Small intestine (tissue), 7 donors: ENCODE measurements around the gene PRTFDC1. TPM values are rescaled to one million over a fixed set of nuclear protein-coding genes. Genes with fewer than 3 reads are reported as not detected.

Experiments
- DNase-seq, 2 donors: peaks; one replicate each; pipeline versions ENCODE4 v3.0.0 to v3.0.0-alpha.2; 2013
- FAIRE-seq: peaks from 2 replicates; lab custom pipeline; 2012; peaks lifted over from hg19 to GRCh38; lab: Jason Lieb, UNC
- H3K27ac ChIP-seq, 3 donors: one replicate each; pipeline ENCODE4 v1.5.1; 2013; ENCODE audit warnings: low read length in 2 of 3, mild to moderate bottlenecking in 2 of 3, control low read depth in 1 of 3, inconsistent platforms in 1 of 3, low read depth in 1 of 3, moderate library complexity in 1 of 3
- H3K27me3 ChIP-seq, 3 donors: one replicate each; pipeline ENCODE4 v1.6.1; 2013; ENCODE audit warnings: low read length in 3 of 3, inconsistent platforms in 1 of 3; ENCODE audit not compliant: control insufficient read depth in 3 of 3, insufficient read depth in 3 of 3
- H3K36me3 ChIP-seq, 3 donors: one replicate each; pipeline ENCODE4 v1.6.1; 2013; ENCODE audit warnings: low read length in 3 of 3, inconsistent platforms in 1 of 3, low read depth in 1 of 3, mild to moderate bottlenecking in 1 of 3, moderate library complexity in 1 of 3; ENCODE audit not compliant: control insufficient read depth in 3 of 3, insufficient read depth in 2 of 3
- H3K4me1 ChIP-seq, 3 donors: one replicate each; pipeline ENCODE4 v1.6.1; 2013; ENCODE audit warnings: low read length in 2 of 3, inconsistent platforms in 1 of 3, low read depth in 1 of 3, mild to moderate bottlenecking in 1 of 3, moderate library complexity in 1 of 3; ENCODE audit not compliant: control insufficient read depth in 3 of 3, insufficient read depth in 2 of 3
- H3K4me3 ChIP-seq, 3 donors: one replicate each; pipeline ENCODE4 v1.5.1; 2013; ENCODE audit warnings: low read length in 3 of 3, control low read depth in 1 of 3, inconsistent platforms in 1 of 3, low read depth in 1 of 3, mild to moderate bottlenecking in 1 of 3, moderate library complexity in 1 of 3
- H3K9me3 ChIP-seq, 2 donors: one replicate each; pipeline ENCODE4 v1.6.1; 2013; ENCODE audit warnings: low read depth in 1 of 2, low read length in 1 of 2; ENCODE audit not compliant: control insufficient read depth in 2 of 2, insufficient read depth in 1 of 2
- WGBS, 3 donors: extraction: QIAGEN DNeasy Blood & Tissue Kit; methylation state at CpG; one replicate each; pipeline ENCODE4 v1.1.7; 2013; 5-methylcytosine and 5-hydroxymethylcytosine counted together
- polyA plus RNA-seq, 4 donors: library from polyadenylated mRNA; stranded (reverse) in 3 of 4; unstranded in 1 of 4; fragments of 200-250 nt in 3 of 4; fragments of 120-200 nt in 1 of 4; gene quantifications; one replicate each; pipeline versions ENCODE4 v1.2.1 to v1.2.3, GENCODE V29; 2013
- donor health status: healthy with polysubstance abuse.
- donor health status: control.
- donor health status: control.
- donor health status: Bipolar disorder and iron deficiency.
- donor health status: healthy.

The PRTFDC1 gene
- polyA plus RNA-seq, 4 donors: 9.7 to 28.1 (median 12.9) TPM

DNA sequence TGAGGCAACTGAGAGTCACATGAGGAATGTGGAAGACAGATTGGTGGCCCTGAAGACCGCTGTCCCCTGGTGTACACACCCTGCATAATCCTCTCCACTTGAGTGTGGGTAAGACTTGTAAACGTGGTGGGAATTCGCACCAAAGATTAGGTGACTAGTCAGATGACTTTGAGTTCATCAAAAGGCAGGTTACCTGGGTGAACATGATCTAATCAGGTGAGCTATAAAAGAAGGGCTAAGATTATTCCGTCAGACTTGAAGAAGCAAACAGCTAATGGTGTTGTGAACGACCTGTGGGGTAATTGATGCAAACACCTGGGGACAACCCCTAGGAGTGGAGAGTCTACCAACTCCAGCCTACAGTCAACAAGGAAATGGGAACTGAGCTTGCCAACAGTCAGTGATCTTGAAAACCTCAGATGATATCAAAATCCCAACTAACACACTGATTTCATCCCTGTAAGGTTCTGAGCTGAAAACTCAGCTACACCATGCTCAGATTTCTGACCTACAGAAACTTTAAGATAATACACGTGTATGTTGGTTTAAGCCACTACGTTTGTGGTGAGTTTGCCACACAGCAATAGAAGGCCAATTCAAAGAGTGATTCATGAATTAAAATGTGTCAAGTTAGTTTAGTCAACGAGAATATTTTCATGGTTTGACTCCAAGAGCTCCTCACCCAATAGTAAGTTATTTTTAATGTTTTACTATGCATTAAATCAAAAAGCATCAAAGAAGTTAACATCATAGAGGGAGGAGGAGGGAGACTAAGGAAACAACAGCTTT lies 16.7 kb downstream of the PRTFDC1 start:
- no peaks in the 10 kb centered on the region for H3K27me3 ChIP-seq
- H3K27ac ChIP-seq: peak overlapping the region; percentile 24 to 84 (median 50)
- no peaks in the 10 kb centered on the region for H3K9me3 ChIP-seq
- peaks cover 0 to 8% (median 0%) of the 10 kb centered on the region in 3 donors for H3K36me3 ChIP-seq
- H3K4me3 ChIP-seq: no peak overlapping the region
- H3K4me1 ChIP-seq: peaks cover 0 to 17% (median 0%) of the 10 kb centered on the region in 3 donors
- DNase-seq: peak; percentile 89 to 93
- FAIRE-seq: no peak
- 19 to 60% (median 36%) methylated on average over 8 of the region's 8 CpGs for WGBS, 3 donors

DNA sequence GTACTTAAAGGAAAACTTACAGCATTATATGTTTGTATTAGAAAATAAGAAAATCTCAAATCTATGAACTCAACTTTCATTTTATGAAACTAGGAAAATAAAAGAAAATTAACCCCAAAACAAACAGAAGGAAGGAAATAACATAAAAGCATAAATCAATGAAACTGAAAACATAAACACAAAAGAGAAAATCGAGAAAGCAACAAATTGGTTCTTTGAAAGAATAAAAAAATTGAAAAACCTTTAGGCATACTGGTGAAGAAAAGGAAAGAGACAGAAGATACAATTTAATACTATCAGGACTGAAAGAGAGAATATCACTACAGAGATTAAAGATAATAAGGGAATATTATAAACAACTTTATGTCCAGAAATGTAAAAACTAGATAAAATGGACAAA lies 21.2 kb downstream of the PRTFDC1 start:
- H3K27me3 ChIP-seq: no peaks in the 10 kb centered on the region
- FAIRE-seq: peak; percentile 87
- H3K4me3 ChIP-seq: no peak overlapping the region
- no peak for DNase-seq
- peaks cover 0 to 8% (median 0%) of the 10 kb centered on the region in 3 donors for H3K36me3 ChIP-seq
- no peak overlapping the region for H3K27ac ChIP-seq
- no peaks in the 10 kb centered on the region for H3K9me3 ChIP-seq
- 87 to 94% (median 88%) methylated on average over 1 of the region's 1 CpG for WGBS, 3 donors
- peaks cover 0 to 16% (median 0%) of the 10 kb centered on the region in 3 donors for H3K4me1 ChIP-seq

DNA sequence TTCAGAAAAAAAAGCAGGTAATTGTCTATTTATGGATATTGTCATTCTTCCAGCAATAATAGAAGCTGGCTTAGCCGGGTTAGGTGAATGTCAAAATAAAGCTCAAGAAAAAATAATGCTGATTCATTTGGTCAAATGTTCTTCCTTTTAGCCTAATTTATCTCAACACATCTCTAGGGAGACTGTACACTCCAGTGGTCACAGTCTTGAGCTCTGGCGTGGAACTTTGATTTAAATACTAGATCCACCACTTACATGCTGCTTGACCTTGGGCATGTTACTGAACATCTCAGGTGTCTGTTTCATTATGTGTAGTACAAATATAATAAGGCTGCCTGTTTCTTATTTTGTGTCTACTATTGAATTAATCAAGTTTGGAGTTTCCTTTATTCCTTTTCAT lies 22.0 kb downstream of the PRTFDC1 start:
- WGBS, 3 donors: 82 to 93% (median 88%) methylated on average over 2 of the region's 2 CpGs
- DNase-seq (no peak), FAIRE-seq (no peak)

DNA sequence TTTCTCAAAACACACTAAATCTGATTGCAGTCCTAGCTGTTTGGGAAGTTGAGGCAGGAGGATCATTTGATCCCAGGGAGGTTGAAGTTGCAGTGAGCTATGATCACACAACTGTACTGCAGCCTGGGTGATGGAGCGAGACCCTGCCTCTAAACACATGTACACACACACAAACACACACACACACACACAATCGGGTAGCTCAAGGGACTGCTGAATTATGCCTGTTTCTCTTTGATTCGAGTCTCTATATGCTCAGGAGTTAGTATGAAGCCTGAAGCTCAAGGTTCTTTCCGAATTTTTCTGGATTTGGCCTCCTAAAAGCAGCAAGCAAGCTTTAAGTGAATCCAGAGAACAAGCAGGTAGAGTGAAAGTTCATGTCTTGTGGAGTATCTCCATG lies 22.5 kb downstream of the PRTFDC1 start:
- Histone ChIP-seq H3K27ac (no peak overlapping the region), H3K4me1 (peaks cover 0 to 5% (median 0%) of the 10 kb centered on the region in 3 donors), H3K9me3 (peaks cover 0 to 3% of the 10 kb centered on the region in 2 donors), H3K27me3 (no peaks in the 10 kb centered on the region), H3K4me3 (no peak overlapping the region), H3K36me3 (peaks cover 0 to 7% (median 0%) of the 10 kb centered on the region in 3 donors)
- FAIRE-seq (no peak), DNase-seq (no peak)
- 88 to 95% (median 93%) methylated on average over 4 of the region's 4 CpGs for WGBS, 3 donors

More for the DNA sequence above, 22.0 kb downstream of the PRTFDC1 start:
- H3K36me3 ChIP-seq: peaks cover 0 to 7% (median 0%) of the 10 kb centered on the region in 3 donors
- no peaks in the 10 kb centered on the region for H3K9me3 ChIP-seq
- peaks cover 0 to 10% (median 0%) of the 10 kb centered on the region in 3 donors for H3K4me1 ChIP-seq
- no peak overlapping the region for H3K27ac ChIP-seq
- H3K4me3 ChIP-seq: no peak overlapping the region
- no peaks in the 10 kb centered on the region for H3K27me3 ChIP-seq

DNA sequence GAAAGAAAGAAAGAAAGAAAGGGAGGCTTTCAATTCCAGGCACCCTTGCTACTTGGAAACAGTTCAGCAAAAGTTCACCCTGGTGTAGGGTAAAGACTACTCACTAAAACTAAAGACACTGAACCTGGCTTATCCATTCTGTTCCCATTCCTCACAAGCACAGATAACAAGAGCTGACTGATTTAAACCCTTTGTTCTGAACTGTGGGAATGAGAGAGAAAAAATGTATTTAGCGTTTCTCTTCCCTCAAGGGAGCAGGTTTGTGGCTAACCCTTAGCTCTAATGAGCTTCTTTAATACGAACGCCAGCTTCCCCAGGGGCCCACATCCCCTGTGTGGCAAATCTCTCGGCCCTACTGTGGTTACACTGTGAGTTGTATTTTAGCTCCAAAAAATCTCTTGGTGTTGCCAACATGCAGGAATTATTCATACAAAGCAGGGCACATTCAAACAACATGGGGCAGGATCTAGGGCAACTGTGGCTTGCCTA lies 23.3 kb downstream of the PRTFDC1 start:
- Histone ChIP-seq H3K27me3 (no peaks in the 10 kb centered on the region), H3K27ac (no peak overlapping the region), H3K36me3 (peaks cover 0 to 7% (median 0%) of the 10 kb centered on the region in 3 donors), H3K4me1 (no peaks in the 10 kb centered on the region), H3K4me3 (no peak overlapping the region), H3K9me3 (peaks cover 0 to 3% of the 10 kb centered on the region in 2 donors)
- FAIRE-seq (no peak), DNase-seq (no peak)
- WGBS, 3 donors: 70 to 92% (median 79%) methylated on average over 4 of the region's 4 CpGs

DNA sequence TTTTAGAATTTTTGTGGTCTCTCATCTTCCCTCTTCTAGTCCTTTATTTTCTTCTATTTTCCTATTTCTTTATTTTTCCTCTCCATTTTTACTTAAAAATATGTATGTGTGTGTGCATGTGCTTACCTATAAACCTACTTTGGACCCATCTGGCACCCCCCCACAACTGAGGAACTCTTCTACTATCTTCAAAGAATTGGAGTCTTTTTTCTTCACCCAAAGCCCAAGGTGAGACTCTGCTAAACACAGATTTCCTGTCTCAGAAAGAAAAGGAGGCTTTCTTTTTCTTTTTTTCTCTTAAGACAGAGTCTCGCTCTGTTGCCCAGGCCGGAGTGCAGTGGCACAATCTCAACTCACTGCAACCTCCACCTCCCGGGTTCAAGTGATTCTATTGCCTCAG lies 24.2 kb downstream of the PRTFDC1 start:
- Histone ChIP-seq H3K36me3 (peaks cover 0 to 9% (median 0%) of the 10 kb centered on the region in 3 donors), H3K4me1 (no peaks in the 10 kb centered on the region), H3K27ac (no peak overlapping the region), H3K4me3 (no peak overlapping the region), H3K27me3 (no peaks in the 10 kb centered on the region), H3K9me3 (peaks cover 0 to 3% of the 10 kb centered on the region in 2 donors)
- no peak for DNase-seq
- WGBS, 3 donors: 78 to 88% (median 86%) methylated on average over 3 of the region's 3 CpGs
- no peak for FAIRE-seq

DNA sequence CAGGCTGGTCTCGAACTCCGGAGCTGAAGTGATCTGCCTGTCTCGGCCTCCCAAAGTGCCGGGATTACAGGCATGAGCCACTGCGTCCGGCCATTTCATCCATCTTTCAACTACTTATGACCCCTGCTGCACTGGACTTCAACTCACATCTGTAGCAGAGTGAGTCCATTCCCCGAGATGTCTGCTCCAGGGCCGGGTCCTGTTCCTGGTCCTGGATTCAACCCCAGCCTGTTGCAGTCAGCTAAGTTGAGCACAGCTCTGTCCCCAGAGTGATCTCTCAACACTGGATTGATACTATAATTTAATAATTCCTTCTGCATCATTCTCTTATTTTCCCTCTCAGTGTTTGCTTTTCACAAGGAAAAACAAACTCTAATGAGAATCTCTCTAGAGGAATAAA lies 25.8 kb downstream of the PRTFDC1 start:
- peaks cover 0 to 11% (median 0%) of the 10 kb centered on the region in 3 donors for H3K36me3 ChIP-seq
- DNase-seq (no peak), FAIRE-seq (no peak)
- 87 to 97% (median 94%) methylated on average over 8 of the region's 8 CpGs for WGBS, 3 donors
- H3K27ac ChIP-seq: no peak overlapping the region
- H3K4me1 ChIP-seq: no peaks in the 10 kb centered on the region
- no peak overlapping the region for H3K4me3 ChIP-seq
- peaks cover 0 to 3% of the 10 kb centered on the region in 2 donors for H3K9me3 ChIP-seq
- no peaks in the 10 kb centered on the region for H3K27me3 ChIP-seq

DNA sequence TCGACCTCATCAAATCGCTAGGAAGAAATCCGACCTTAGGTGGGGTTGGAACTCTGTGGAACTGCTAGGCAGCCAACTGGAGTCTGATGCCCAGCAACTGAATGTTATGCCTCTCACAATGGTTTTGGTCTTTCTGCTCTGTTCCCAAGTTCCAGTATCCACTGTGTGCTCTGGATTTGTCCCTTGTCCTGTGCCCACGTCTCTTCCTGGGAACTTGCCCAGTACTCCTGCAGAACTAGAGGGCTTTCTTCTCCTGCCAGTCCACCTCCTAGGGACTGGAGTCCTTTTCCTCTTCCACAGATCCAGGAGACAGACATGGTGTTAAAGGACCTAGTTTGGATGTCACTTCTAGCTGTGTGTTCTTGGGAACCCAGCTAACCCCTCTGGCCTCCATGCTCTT lies 26.6 kb downstream of the PRTFDC1 start:
- H3K4me1 ChIP-seq: no peaks in the 10 kb centered on the region

More for the DNA sequence above, 26.6 kb downstream of the PRTFDC1 start:
- Histone ChIP-seq H3K36me3 (peaks cover 0 to 11% (median 0%) of the 10 kb centered on the region in 3 donors), H3K4me3 (no peak overlapping the region), H3K9me3 (peaks cover 0 to 3% of the 10 kb centered on the region in 2 donors), H3K27ac (no peak overlapping the region), H3K27me3 (no peaks in the 10 kb centered on the region)
- DNase-seq: no peak
- FAIRE-seq: no peak
- WGBS, 3 donors: 94 to 98% (median 95%) methylated on average over 4 of the region's 4 CpGs
